Activated CD4-positive, alpha-beta T cell treated with anti-CD3 and anti-CD28 coated beads, Interleukin-2, Interleukin-4, amounts not matched to agents 100 ng/mL and 50 ng/mL, durations not matched to agents 16 hours and 8 hours (primary cell): ENCODE data around the gene SLCO1B3.
"Not testable (repeated sequence)": the region's sequence is repeated elsewhere in the genome, so short reads cannot be mapped to it uniquely, and the experiment has no call there.

Source experiments
- DNase-seq: peaks from one replicate; pipeline ENCODE4 v3.0.0-alpha.2; 2020; ENCODE audit warnings: low spot score

SLCO1B3 gene, protein sequence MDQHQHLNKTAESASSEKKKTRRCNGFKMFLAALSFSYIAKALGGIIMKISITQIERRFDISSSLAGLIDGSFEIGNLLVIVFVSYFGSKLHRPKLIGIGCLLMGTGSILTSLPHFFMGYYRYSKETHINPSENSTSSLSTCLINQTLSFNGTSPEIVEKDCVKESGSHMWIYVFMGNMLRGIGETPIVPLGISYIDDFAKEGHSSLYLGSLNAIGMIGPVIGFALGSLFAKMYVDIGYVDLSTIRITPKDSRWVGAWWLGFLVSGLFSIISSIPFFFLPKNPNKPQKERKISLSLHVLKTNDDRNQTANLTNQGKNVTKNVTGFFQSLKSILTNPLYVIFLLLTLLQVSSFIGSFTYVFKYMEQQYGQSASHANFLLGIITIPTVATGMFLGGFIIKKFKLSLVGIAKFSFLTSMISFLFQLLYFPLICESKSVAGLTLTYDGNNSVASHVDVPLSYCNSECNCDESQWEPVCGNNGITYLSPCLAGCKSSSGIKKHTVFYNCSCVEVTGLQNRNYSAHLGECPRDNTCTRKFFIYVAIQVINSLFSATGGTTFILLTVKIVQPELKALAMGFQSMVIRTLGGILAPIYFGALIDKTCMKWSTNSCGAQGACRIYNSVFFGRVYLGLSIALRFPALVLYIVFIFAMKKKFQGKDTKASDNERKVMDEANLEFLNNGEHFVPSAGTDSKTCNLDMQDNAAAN

DNA sequence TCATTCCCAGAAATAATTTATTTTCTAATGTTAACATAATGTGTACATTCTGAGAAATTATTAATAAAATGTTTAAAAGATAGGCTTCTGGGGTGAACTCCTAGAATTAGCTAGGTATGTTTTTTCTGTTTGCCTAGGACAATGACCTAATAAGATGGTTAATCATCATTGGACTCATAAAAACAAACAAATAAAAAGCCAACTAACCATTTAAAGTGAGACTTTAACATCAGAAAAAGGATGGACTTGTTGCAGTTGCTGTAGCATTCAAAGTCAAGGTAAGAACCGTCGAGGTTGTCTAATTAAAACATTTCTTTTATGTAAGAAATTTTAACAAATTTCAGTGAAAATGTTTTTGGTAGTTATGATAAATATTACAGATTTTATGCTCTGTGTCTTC, at the start of gene SLCO1B3:
Gene SLCO1B3, plus strand, starts transcription at position 219 of the 400 bp plus-strand sequence. CDS start 5,034 bp downstream, outside the sequence.
- no peak for DNase-seq

- no peak for DNase-seq
Observed at GRCh38 chr12:20777420-20777819, 33.1 kb upstream of the SLCO1B3 start.

DNA sequence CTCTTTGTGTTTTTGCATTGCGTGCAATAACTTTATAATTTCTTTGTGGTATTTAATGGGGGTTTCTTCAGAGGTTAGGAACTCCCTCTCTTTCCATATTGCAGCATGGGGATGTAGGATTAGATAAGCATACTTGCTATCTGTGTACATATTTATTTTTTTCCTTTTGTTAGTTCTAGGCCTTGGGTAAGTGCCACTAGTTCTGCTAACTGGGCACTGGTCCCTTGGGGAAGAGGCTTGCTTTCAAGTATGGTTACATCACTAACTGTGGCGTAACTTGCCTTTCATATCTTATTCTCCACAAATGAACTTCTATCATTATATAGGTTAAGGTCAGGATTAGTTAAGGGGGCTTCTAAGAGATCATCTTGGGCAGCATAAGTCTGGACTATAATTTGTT, 31.5 kb upstream of the SLCO1B3 start:
- DNase-seq: no peak

DNA sequence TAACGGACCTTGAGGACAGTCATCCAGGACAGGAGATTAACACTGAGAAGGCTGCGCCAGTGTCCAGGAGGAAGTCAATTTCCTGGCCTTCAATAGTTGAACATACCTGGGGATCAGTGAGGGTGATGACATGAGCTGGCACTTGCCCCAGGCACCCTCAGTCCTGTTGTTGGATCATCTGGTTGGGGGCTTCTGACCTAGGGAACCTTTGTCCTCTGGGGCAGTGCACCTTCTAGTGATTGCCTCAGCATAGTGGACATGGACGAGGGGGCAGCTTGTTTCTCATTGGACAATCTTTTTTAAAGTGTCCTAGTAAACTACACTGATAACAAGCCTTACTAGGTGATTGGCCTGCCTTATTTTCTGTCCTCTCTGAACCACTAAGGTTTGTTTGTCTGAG, 30.5 kb upstream of the SLCO1B3 start:
- DNase-seq: not testable (repeated sequence)

- DNase-seq: not testable (repeated sequence)
Observed at GRCh38 chr12:20783796-20784357, 26.6 kb upstream of the SLCO1B3 start.

- DNase-seq: no peak
Observed at GRCh38 chr12:20792971-20793370, 17.5 kb upstream of the SLCO1B3 start.

DNA sequence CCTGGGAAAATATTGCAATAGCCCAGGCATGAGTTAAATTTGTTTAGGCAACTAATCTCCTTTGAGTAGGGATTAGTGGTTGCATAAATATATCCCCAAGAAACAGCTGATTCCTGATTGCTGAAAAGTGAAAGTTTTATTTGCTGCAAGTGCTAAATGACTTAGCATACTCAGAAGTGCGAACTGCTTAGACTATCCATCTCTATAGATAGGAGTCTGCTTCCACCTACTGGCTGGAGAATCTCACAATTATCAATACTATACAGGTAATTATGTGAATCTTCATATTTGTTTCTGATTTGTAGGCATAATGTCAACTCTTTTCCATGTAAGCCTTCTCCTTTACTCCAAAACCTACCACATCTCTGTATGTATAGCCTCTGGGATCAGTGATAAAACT, 12.0 kb upstream of the SLCO1B3 start:
- DNase-seq: peak; percentile 2

DNA sequence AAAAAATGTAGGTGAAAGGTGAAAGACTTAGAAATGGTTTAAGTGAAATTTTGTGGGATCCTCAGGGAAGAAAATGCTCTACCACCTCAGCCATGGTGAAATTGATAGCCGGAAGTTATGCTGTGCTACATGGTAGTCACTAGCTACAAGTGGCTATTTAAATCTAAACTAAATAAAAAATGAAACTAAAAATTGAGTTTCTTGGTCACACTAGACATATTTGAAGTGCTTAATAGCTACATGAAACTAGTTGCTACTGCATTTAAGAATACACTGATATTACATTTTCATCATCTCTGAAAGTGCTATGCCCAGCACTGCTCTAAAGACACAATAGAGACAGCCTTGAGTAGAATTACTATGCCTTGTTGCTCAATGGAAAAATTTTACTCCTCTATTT, 10.3 kb upstream of the SLCO1B3 start:
- no peak for DNase-seq

- DNase-seq: no peak
Observed at GRCh38 chr12:20801035-20801434, 9.5 kb upstream of the SLCO1B3 start.

DNA sequence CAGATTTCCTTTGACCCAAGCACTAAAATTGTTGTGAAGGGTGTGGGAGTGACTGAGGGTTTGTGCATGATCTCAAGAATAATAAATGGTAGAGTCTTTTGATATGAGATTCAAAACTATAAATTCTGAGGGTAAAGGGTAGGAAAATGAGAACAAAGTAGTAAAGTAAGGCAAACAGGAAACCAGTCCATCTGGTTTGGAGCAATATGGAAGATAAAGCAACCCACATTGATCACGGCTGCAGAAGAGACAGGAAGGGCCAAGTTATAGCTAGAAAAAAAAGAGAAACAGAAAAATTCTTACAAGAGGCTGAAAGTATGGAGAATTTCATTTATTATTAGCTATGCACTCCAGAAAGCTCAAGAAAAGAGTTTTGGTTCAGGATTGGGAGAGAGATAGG, 4.6 kb upstream of the SLCO1B3 start:
- no peak for DNase-seq

DNA sequence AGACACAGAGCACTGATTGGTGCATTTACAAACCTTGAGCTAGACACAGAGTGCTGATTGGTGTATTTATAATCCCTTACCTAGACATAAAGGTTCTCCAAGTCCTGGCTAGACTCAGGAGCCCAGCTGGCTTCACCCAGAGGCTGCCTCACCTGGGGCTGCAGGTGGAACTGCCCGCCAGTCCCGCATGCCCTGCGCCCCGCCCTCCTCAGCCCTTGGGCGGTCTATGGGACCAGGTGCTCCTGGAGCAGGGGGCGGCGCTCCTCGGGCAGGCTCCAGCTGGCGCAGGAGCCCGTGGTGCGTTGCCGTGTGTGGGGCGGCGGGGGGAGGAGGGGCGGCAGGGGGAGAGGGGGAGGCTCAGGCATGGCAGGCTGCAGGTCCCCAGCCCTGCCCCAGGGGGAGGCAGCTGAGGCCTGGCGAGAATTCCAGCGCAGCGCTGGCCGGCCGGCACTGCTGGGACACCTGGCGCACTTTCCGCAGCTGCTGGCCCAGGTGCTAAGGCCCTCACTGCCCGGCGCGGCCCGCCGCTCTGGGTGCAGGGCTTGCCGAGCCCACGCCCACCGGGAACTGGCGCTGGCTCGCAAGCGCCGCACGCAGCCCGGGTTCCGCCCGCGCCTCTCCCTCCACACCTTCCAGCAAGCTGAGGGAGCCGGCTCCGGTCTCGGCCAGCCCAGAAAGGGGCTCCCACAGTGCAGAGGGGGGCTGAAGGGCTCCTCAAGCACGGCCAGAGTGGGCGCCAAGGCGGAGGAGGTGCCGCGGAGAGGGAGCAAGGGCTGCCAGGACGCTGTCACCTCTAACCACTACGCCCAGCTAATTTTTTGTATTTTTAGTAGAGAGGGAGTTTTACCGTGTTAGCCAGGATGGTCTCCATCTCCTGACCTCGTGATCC, 3.1 kb upstream of the SLCO1B3 start:
- no peak for DNase-seq

DNA sequence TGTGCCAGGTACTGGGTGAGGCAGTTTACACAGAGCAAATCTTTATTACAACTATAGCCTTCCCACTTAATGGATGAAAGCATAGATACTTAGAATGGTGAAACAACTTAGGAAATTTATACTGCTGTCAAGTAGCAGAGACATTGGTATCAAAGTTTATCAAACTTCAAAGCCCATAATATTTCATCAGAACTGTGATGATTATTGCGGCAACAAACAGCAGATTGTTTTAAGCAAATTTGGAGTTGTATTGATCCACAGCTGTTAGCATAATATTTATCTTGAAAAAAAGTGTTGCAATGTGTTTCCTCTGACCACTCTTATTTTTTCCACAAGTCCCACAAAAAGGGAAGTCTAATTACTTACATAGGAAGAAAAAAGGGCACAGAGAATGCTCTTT, 2.0 kb upstream of the SLCO1B3 start:
- no peak for DNase-seq

GRCh38 chr12:20815574-20815973, 5.1 kb downstream of the SLCO1B3 start:
- DNase-seq: no peak

DNA sequence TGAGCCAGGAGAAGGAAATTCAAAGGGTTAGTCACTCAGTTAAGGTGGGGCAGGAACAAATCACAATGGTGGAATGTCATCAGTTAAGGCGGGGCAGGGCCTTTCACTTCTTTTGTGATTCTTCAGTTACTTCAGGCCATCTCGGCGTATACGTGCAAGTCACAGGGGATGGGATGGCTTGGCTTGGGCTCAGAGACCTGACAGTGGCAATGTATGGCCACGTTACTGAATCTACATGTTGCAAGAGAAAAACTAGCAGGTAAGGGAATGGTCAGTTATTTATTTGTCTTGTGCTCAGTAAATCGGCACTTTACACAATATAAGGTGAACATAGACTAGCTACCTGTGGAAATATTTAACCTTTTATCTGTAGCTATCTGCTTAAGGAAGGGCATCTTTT, 11.9 kb downstream of the SLCO1B3 start:
- DNase-seq: no peak

- no peak for DNase-seq
Observed at GRCh38 chr12:20822925-20823324, 12.4 kb downstream of the SLCO1B3 start.

GRCh38 chr12:20829919-20830318, 19.4 kb downstream of the SLCO1B3 start:
- DNase-seq: no peak

GRCh38 chr12:20830456-20830855, 20.0 kb downstream of the SLCO1B3 start:
- no peak for DNase-seq

DNA sequence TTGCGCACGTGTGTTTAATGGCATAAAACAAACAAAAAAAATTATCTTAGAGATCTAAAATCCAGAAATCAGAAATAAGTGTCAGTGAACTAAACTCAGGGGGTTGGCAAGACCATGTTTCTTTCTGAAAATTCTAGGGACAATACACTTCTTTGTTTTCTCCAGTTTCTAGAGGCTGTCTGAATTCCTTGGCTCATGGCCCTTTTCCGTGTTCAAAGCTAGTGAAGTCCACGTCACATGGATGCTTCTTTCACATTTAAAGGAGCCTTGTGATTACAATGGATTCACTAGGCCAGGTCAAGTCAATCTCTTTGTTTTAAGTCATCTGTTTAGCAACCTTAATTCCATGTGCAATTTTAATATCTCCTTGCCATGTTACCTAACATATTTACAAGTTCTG, 22.4 kb downstream of the SLCO1B3 start:
- DNase-seq: no peak

DNA sequence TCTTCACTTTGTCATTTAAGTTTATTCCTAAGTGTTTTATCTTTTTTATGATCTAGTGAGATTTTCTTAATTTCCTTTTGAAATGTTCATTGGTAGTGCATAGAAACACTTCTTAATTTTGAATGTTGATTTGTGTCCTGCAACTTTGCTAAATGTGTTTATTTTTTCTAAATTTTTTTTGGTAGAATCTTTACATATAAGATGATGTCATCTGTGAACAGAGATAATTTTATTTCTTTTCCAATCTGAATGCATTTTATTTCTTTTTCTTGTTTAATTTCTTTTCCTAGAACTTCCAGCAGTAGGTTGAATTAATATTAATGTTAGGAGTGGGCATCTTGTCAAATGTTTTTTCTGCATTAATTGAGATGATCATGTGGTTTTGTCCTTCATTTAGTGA, 42.1 kb downstream of the SLCO1B3 start:
- no peak for DNase-seq

DNA sequence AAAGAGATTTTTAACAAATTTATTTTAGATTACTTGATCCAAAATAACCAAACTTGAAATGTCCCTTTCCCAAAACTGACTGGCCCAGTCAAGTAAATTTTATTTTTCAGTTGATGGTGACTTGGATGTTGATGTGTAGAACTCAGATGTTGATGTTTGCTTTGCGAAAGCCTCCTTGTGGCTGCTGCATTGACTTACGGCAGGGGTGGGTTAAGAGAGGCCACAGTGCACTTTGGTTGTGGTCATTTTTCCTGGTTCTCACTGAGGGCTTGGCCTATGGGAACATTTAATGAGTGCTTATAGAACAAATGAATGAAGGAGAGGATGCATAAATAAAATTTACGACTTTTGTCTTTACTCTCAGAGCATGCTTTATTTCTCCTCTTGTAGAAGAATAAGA, 52.6 kb downstream of the SLCO1B3 start:
- no peak for DNase-seq

GRCh38 chr12:20865873-20866272, 55.4 kb downstream of the SLCO1B3 start:
- DNase-seq: no peak

DNA sequence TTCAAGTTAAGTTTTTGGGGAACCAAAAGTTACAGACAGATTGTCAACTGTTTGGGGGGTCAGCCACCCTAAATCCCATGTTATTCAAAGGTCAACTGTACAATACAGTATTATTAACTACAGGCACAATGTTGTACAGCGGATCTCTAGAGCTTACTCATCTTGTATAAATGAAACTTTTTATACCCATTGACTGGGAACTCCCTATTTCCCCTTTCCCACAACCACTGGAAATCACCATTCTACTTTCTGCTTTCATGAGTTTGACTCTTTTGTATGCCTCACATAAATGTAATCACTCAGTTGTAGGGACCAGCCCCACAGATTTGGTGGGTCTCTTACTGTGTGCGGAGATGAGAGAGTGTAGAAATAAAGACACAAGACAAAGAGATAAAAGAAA, 57.8 kb downstream of the SLCO1B3 start:
- no peak for DNase-seq
